HFFc6 (cell line): Measurements from ENCODE around the gene SLC6A18. TPM values are rescaled to one million over a fixed set of nuclear protein-coding genes. Genes with fewer than 3 reads are reported as not detected.

Source experiments
- DNase-seq: peaks from one replicate; pipeline ENCODE4 v3.0.0-alpha.2; 2018
- H3K27ac Mint-ChIP-seq: 2 replicates; pipeline ENCODE4 v1.8.0; 2020; ENCODE audit warnings: mild to moderate bottlenecking, mixed read lengths
- H3K27me3 Mint-ChIP-seq: 2 replicates; pipeline ENCODE4 v1.8.0; 2021; ENCODE audit warnings: mild to moderate bottlenecking, moderate library complexity, mixed read lengths; ENCODE audit not compliant: insufficient read depth
- H3K36me3 Mint-ChIP-seq: 2 replicates; pipeline ENCODE4 v1.8.0; 2021; ENCODE audit warnings: low read depth, mixed read lengths
- H3K4me1 Mint-ChIP-seq: 2 replicates; pipeline ENCODE4 v1.8.0; 2020; ENCODE audit warnings: low read depth, mixed read lengths
- H3K4me3 Mint-ChIP-seq: 2 replicates; pipeline ENCODE4 v1.8.0; 2020; ENCODE audit warnings: mild to moderate bottlenecking, moderate library complexity, mixed read lengths
- H3K9me3 Mint-ChIP-seq: 2 replicates; pipeline ENCODE4 v1.8.0; 2020; ENCODE audit warnings: mild to moderate bottlenecking, mixed read lengths
- total RNA-seq, 6 experiments: library from RNA; stranded (reverse); fragmentation: NEBNext Ultra II Directional; extraction: Animal tissue kit (Norgen Biotek cat#: 25700); gene quantifications; 2 replicates in 1 of 6; 3 replicates in 5 of 6; pipeline ENCODE4 v1.2.3, GENCODE V29; 2021
- TF ChIP-seq, protein P1 (sequence below): fragments of 200-600 bp; sonication (generic); IDR thresholded peaks from 2 replicates; pipeline ENCODE4 v1.5.0; 2021; ENCODE audit warnings: antibody characterized with exemption, mild to moderate bottlenecking

SLC6A18 gene
- total RNA-seq, 6 experiments from 2014 or later = not detected

GRCh38 chr5:1276930-1277329, 51.7 kb downstream of the SLC6A18 start:
- H3K4me3 Mint-ChIP-seq = no peak overlapping the region
- no peak overlapping the region for H3K27ac Mint-ChIP-seq
- H3K27me3 Mint-ChIP-seq = peaks cover 6% of the 10 kb centered on the region
- TF ChIP-seq, protein P1, sequence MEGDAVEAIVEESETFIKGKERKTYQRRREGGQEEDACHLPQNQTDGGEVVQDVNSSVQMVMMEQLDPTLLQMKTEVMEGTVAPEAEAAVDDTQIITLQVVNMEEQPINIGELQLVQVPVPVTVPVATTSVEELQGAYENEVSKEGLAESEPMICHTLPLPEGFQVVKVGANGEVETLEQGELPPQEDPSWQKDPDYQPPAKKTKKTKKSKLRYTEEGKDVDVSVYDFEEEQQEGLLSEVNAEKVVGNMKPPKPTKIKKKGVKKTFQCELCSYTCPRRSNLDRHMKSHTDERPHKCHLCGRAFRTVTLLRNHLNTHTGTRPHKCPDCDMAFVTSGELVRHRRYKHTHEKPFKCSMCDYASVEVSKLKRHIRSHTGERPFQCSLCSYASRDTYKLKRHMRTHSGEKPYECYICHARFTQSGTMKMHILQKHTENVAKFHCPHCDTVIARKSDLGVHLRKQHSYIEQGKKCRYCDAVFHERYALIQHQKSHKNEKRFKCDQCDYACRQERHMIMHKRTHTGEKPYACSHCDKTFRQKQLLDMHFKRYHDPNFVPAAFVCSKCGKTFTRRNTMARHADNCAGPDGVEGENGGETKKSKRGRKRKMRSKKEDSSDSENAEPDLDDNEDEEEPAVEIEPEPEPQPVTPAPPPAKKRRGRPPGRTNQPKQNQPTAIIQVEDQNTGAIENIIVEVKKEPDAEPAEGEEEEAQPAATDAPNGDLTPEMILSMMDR = no peak
- H3K36me3 Mint-ChIP-seq = 0 out of 2 replicates have a peak, but pooled peaks cover 6% of the 10 kb centered on the region
- peaks cover 43% of the 10 kb centered on the region for H3K9me3 Mint-ChIP-seq
- no peaks in the 10 kb centered on the region for H3K4me1 Mint-ChIP-seq
- no peak for DNase-seq

DNA sequence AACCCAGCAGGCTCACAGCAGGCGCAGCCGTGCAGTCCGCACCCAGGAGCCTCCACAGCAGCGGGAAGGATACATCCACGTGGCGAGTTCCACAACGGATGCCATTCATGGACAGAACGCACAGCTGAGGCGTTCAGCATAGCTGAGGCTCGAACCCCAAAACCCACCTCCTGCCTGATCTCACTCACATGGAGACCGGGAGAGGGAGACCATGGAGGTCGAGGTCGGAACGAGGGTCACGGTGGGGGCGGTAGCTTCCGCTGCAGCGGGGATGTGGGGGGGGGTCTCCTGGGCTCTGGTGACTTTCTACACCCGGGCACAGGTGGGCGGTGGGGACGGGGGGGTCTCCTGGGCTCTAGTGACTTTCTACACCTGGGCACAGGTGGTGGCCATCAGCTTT, 52.1 kb downstream of the SLC6A18 start:
- no peak overlapping the region for H3K4me3 Mint-ChIP-seq
- no peaks in the 10 kb centered on the region for H3K4me1 Mint-ChIP-seq
- peaks cover 40% of the 10 kb centered on the region for H3K9me3 Mint-ChIP-seq
- peaks cover 10% of the 10 kb centered on the region for H3K27me3 Mint-ChIP-seq
- H3K36me3 Mint-ChIP-seq = 0 out of 2 replicates have a peak, but pooled peaks cover 6% of the 10 kb centered on the region
- no peak for DNase-seq
- TF ChIP-seq, protein P1 = no peak
- H3K27ac Mint-ChIP-seq = no peak overlapping the region

GRCh38 chr5:1277781-1278180, 52.6 kb downstream of the SLC6A18 start:
- Mint-ChIP-seq H3K4me1 (no peaks in the 10 kb centered on the region), H3K36me3 (0 out of 2 replicates have a peak, but pooled peaks cover 6% of the 10 kb centered on the region), H3K4me3 (no peak overlapping the region), H3K27me3 (peaks cover 10% of the 10 kb centered on the region), H3K27ac (no peak overlapping the region), H3K9me3 (peaks cover 40% of the 10 kb centered on the region)
- no peak for DNase-seq
- TF ChIP-seq, protein P1 = no peak

- DNase-seq = no peak
- 0 out of 2 replicates have a peak, but pooled peaks cover 6% of the 10 kb centered on the region for H3K36me3 Mint-ChIP-seq
- peaks cover 10% of the 10 kb centered on the region for H3K27me3 Mint-ChIP-seq
- no peaks in the 10 kb centered on the region for H3K4me1 Mint-ChIP-seq
- TF ChIP-seq, protein P1 = no peak
- H3K9me3 Mint-ChIP-seq = peaks cover 40% of the 10 kb centered on the region
- no peak overlapping the region; the same call in 1 of the 2 replicates for H3K4me3 Mint-ChIP-seq
- H3K27ac Mint-ChIP-seq = no peak overlapping the region
Measured at GRCh38 chr5:1278216-1278615, 53.0 kb downstream of the SLC6A18 start.

- H3K36me3 Mint-ChIP-seq = 0 out of 2 replicates have a peak, but pooled peaks cover 6% of the 10 kb centered on the region
- 0 out of 2 replicates have a peak overlapping the region, but pooled peaks have one; percentile 27 for H3K27ac Mint-ChIP-seq
- peaks cover 10% of the 10 kb centered on the region for H3K27me3 Mint-ChIP-seq
- H3K4me1 Mint-ChIP-seq = no peaks in the 10 kb centered on the region
- TF ChIP-seq, protein P1 = no peak
- peaks cover 38% of the 10 kb centered on the region for H3K9me3 Mint-ChIP-seq
- H3K4me3 Mint-ChIP-seq = peak overlapping the region; percentile 53
- peak; percentile 35 for DNase-seq
Measured at GRCh38 chr5:1278656-1279442, 53.7 kb downstream of the SLC6A18 start.
